Muscle of arm (tissue), 12 donors: ENCODE data around the gene NFKBIL1. TPM values are rescaled to one million over a fixed set of nuclear protein-coding genes. Genes with fewer than 3 reads are reported as not detected.

Source experiments
- DNase-seq: peaks from one replicate; pipeline ENCODE4 v3.0.0-alpha.2; 2013
- polyA plus RNA-seq, 12 donors: library from polyadenylated mRNA; unstranded; fragments of 120-200 nt; gene quantifications; one replicate each; pipeline ENCODE4 v1.2.1, GENCODE V29; 2013; ENCODE audit not compliant: insufficient read length in 12 of 12

Gene NFKBIL1
- polyA plus RNA-seq, 12 donors, result 11.4 to 23.7 (median 14.1) TPM; not detected in 1

DNA sequence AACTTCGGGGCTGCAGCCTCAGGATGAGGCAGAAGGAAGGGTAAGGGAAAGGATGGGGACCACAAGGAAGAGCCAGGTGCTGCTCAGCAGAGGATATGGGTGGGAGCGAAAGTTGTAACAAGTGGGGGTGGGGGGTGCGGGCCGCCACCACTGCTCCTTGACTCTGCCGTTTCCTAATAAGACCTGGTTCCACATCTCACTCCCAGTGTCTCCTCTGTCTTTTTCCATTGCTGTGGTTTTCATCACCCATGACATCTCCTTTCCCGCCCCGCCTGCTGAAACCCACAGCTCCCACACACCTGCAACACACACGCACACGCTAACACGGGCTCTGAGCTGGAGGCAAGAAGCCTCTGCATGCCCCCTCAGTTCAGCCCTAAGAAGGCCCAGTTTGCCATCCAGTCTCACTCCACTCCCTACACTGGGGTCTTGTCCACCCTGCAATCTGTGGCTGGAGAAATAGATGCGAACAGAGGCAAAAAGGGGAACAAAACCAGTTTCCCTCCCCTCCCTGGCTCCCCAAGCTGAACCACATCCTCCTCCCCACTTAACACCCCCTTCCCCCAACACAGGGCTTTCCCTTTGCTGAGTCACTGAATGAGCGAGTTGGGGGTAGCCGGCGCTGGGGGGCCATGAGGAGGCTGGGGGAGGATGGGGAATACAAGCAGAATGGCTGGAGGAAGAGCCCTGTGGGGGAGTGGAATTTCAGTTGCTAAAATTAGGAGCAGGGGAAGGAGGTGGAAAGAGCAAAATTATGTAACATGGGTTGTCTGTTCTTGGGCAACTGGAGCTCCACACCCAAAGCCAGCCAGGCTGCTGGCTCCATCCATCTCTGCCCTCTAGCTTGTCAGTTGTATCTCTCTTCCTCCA lies 11.5 kb downstream of the NFKBIL1 start:
- DNase-seq, result no peak

- DNase-seq, result no peak
Measured at GRCh38 chr6:31559606-31559957, 12.2 kb downstream of the NFKBIL1 start.

- DNase-seq, result no peak
Measured at GRCh38 chr6:31559958-31560696, 12.7 kb downstream of the NFKBIL1 start.

- DNase-seq, result no peak
Measured at GRCh38 chr6:31560697-31561058, 13.3 kb downstream of the NFKBIL1 start.

DNA sequence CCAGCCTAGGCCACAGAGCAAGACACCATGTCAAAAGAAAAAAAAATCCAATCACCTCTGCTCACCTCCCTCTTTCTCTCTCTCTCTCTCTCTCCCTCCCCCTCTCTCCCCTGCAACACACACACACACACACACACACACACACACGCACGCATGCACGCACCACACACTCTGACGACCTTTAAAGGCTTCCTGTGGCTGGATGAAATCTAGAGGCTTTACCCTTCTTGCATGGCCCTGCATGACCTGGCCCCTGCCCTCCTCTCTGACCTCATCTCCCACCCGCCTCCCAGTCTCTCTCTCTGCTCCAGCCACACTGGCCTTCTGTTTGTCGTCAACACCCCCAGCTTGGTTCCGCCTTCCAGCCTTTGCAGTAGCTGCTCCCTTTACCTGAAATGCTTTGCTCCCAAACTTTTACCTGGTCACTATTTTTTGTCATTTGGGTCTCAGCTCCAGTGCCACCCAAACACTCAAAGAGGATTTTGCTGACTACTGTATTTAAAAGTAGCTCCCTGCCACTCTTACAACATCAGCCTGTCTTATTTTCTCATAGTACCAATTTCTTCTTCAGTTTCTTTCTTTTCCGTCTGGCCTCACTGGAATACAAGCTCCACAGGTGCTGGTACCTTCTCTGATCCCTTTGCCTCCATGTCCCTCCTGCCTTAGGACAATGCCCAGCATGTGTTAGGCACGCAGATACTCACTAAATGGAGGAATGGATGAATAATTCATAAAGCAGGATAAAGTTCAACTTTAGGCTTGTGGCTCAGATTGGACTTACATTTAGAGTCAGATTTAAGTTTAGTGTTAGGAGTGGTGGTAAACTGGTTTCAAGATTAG lies 20.3 kb downstream of the NFKBIL1 start:
- no peak for DNase-seq

- DNase-seq, result no peak
Measured at GRCh38 chr6:31568537-31568961, 21.1 kb downstream of the NFKBIL1 start.

GRCh38 chr6:31569861-31570536 lies 22.6 kb downstream of the NFKBIL1 start:
- no peak for DNase-seq

DNA sequence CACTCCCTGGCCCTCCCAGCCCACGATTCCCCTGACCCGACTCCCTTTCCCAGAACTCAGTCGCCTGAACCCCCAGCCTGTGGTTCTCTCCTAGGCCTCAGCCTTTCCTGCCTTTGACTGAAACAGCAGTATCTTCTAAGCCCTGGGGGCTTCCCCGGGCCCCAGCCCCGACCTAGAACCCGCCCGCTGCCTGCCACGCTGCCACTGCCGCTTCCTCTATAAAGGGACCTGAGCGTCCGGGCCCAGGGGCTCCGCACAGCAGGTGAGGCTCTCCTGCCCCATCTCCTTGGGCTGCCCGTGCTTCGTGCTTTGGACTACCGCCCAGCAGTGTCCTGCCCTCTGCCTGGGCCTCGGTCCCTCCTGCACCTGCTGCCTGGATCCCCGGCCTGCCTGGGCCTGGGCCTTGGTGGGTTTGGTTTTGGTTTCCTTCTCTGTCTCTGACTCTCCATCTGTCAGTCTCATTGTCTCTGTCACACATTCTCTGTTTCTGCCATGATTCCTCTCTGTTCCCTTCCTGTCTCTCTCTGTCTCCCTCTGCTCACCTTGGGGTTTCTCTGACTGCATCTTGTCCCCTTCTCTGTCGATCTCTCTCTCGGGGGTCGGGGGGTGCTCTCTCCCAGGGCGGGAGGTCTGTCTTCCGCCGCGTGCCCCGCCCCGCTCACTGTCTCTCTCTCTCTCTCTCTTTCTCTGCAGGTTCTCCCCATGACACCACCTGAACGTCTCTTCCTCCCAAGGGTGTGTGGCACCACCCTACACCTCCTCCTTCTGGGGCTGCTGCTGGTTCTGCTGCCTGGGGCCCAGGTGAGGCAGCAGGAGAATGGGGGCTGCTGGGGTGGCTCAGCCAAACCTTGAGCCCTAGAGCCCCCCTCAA lies 24.9 kb downstream of the NFKBIL1 start, which contains the start of gene LTA:
Gene LTA (plus strand): TSS at position 249 of the 871 bp plus-strand sequence. CDS start 454 bp downstream, at position 703.
- DNase-seq, result no peak

GRCh38 chr6:31573239-31574105 lies 26.1 kb downstream of the NFKBIL1 start:
- DNase-seq, result no peak

DNA sequence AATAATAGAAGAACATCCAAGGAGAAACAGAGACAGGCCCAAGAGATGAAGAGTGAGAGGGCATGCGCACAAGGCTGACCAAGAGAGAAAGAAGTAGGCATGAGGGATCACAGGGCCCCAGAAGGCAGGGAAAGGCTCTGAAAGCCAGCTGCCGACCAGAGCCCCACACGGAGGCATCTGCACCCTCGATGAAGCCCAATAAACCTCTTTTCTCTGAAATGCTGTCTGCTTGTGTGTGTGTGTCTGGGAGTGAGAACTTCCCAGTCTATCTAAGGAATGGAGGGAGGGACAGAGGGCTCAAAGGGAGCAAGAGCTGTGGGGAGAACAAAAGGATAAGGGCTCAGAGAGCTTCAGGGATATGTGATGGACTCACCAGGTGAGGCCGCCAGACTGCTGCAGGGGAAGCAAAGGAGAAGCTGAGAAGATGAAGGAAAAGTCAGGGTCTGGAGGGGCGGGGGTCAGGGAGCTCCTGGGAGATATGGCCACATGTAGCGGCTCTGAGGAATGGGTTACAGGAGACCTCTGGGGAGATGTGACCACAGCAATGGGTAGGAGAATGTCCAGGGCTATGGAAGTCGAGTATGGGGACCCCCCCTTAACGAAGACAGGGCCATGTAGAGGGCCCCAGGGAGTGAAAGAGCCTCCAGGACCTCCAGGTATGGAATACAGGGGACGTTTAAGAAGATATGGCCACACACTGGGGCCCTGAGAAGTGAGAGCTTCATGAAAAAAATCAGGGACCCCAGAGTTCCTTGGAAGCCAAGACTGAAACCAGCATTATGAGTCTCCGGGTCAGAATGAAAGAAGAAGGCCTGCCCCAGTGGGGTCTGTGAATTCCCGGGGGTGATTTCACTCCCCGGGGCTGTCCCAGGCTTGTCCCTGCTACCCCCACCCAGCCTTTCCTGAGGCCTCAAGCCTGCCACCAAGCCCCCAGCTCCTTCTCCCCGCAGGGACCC lies 27.0 kb downstream of the NFKBIL1 start:
- DNase-seq, result no peak

GRCh38 chr6:31575335-31575901 lies 28.0 kb downstream of the NFKBIL1 start, which contains the start of gene TNF:
Gene TNF, plus strand, starts transcription at chr6:31575565. Its CDS starts 177 bp downstream, at chr6:31575742.
- peak; percentile 32 for DNase-seq

- DNase-seq, result no peak
Measured at GRCh38 chr6:31575952-31576685, 28.7 kb downstream of the NFKBIL1 start.

- no peak for DNase-seq
Measured at GRCh38 chr6:31576897-31577578, 29.6 kb downstream of the NFKBIL1 start.

GRCh38 chr6:31577579-31577966 lies 30.2 kb downstream of the NFKBIL1 start:
- DNase-seq, result no peak

- no peak for DNase-seq
Measured at GRCh38 chr6:31578184-31579118, 31.0 kb downstream of the NFKBIL1 start.
